CD14-positive monocyte (primary cell): ENCODE results near the gene MRPS2. TPM values are rescaled to one million over a fixed set of nuclear protein-coding genes. Genes with fewer than 3 reads are reported as not detected.

Source experiments
- DNase-seq, 3 donors: peaks; one replicate each; pipeline ENCODE4 v3.0.0-alpha.2; 2011 to 2022
- H2AFZ ChIP-seq: 2 replicates; pipeline ENCODE4 v1.6.0; 2012; ENCODE audit warnings: mild to moderate bottlenecking, low read depth, low read length, inconsistent platforms; ENCODE audit not compliant: insufficient read depth, poor library complexity, severe bottlenecking
- H3K27ac ChIP-seq, 2 donors: 1 replicate in 1 of 2; 2 replicates in 1 of 2; pipeline ENCODE4 v1.5.1; 2012 to 2013; ENCODE audit warnings: low read length in 2 of 2, control low read depth in 1 of 2, inconsistent platforms in 1 of 2, low read depth in 1 of 2, mild to moderate bottlenecking in 1 of 2
- H3K27me3 ChIP-seq, 2 donors: one replicate each; pipeline versions ENCODE4 v1.6.0 to v1.6.1; 2011 to 2013; ENCODE audit warnings: low read length in 2 of 2; ENCODE audit not compliant: control insufficient read depth in 2 of 2, insufficient read depth in 2 of 2
- H3K36me3 ChIP-seq, 2 donors: replicated peaks in 1 of 2; 1 replicate in 1 of 2; 2 replicates in 1 of 2; pipeline versions ENCODE4 v1.5.1 to v1.6.1; 2012 to 2013; ENCODE audit warnings: low read length in 2 of 2, control low read depth in 1 of 2, inconsistent platforms in 1 of 2, mild to moderate bottlenecking in 1 of 2; ENCODE audit not compliant: insufficient read depth in 2 of 2, control insufficient read depth in 1 of 2
- H3K4me1 ChIP-seq, 2 donors: 1 replicate in 1 of 2; 2 replicates in 1 of 2; pipeline versions ENCODE4 v1.5.1 to v1.6.1; 2012 to 2013; ENCODE audit warnings: low read length in 2 of 2, control low read depth in 1 of 2, inconsistent platforms in 1 of 2, mild to moderate bottlenecking in 1 of 2, moderate library complexity in 1 of 2; ENCODE audit not compliant: insufficient read depth in 2 of 2, control insufficient read depth in 1 of 2
- H3K4me2 ChIP-seq: replicated peaks from 2 replicates; pipeline ENCODE3; 2012; ENCODE audit warnings: low read length, moderate library complexity, mild to moderate bottlenecking; ENCODE audit not compliant: poor library complexity, severe bottlenecking; ENCODE audit errors: extremely low read depth
- H3K4me3 ChIP-seq, 3 experiments: fragments of 200-600 bp in 1 of 3; sonication (generic) in 1 of 3; replicated peaks in 1 of 3; 1 replicate in 2 of 3; 2 replicates in 1 of 3; pipeline ENCODE4 v1.5.1; 2011 to 2013; ENCODE audit warnings: low read length in 3 of 3, mild to moderate bottlenecking in 3 of 3, control low read depth in 2 of 3, low read depth in 2 of 3, inconsistent platforms in 1 of 3, moderate library complexity in 1 of 3
- H3K79me2 ChIP-seq: 2 replicates; pipeline ENCODE4 v1.6.0; 2012; ENCODE audit warnings: mild to moderate bottlenecking, control low read depth, inconsistent platforms, low read length, moderate library complexity; ENCODE audit not compliant: insufficient read depth
- H3K9ac ChIP-seq: 2 replicates; pipeline ENCODE4 v1.6.0; 2017; ENCODE audit warnings: low read length, mild to moderate bottlenecking; ENCODE audit not compliant: insufficient read depth, poor library complexity, severe bottlenecking
- H3K9me3 ChIP-seq, 2 donors: replicated peaks in 1 of 2; 1 replicate in 1 of 2; 2 replicates in 1 of 2; pipeline versions ENCODE4 v1.5.1 to v1.6.1; 2012 to 2013; ENCODE audit warnings: low read length in 2 of 2, control low read depth in 1 of 2; ENCODE audit not compliant: control insufficient read depth in 1 of 2, insufficient read depth in 1 of 2
- H4K20me1 ChIP-seq: 2 replicates; pipeline ENCODE4 v1.6.0; 2012; ENCODE audit warnings: mild to moderate bottlenecking, low read length, control low read depth, moderate library complexity; ENCODE audit not compliant: insufficient read depth
- H3K27ac Mint-ChIP-seq, 7 donors: one replicate each; pipeline ENCODE4 v1.8.0; 2020; ENCODE audit warnings: mild to moderate bottlenecking in 7 of 7, mixed read lengths in 7 of 7, moderate library complexity in 6 of 7, inconsistent platforms in 2 of 7
- H3K27me3 Mint-ChIP-seq, 3 donors: one replicate each; pipeline ENCODE4 v1.8.0; 2021 to 2022; ENCODE audit warnings: low read depth in 3 of 3, mild to moderate bottlenecking in 3 of 3, mixed read lengths in 3 of 3, moderate library complexity in 3 of 3, inconsistent platforms in 1 of 3
- H3K36me3 Mint-ChIP-seq, 2 donors: one replicate each; pipeline ENCODE4 v1.8.0; 2020; ENCODE audit warnings: mixed read lengths in 2 of 2, inconsistent platforms in 1 of 2, mild to moderate bottlenecking in 1 of 2
- H3K4me1 Mint-ChIP-seq: one replicate; pipeline ENCODE4 v1.8.0; 2020; ENCODE audit warnings: mild to moderate bottlenecking, mixed read lengths
- H3K4me3 Mint-ChIP-seq, 2 donors: one replicate each; pipeline ENCODE4 v1.8.0; 2020; ENCODE audit warnings: mild to moderate bottlenecking in 2 of 2, mixed read lengths in 2 of 2, moderate library complexity in 1 of 2
- H3K9me3 Mint-ChIP-seq, 7 donors: one replicate each; pipeline ENCODE4 v1.8.0; 2020 to 2022; ENCODE audit warnings: mixed read lengths in 7 of 7, mild to moderate bottlenecking in 6 of 7, moderate library complexity in 6 of 7, inconsistent platforms in 2 of 7
- CTCF ChIP-seq: fragments of 200-600 bp; IDR thresholded peaks from one replicate; pipeline ENCODE4 v1.8.0; 2022; ENCODE audit warnings: antibody characterized with exemption, mild to moderate bottlenecking
- WGBS: methylation state at CpG from one replicate; pipeline ENCODE4 v1.1.5; 2013; ENCODE audit warnings: missing lambda C conversion rate; ENCODE audit not compliant: insufficient coverage; 5-methylcytosine and 5-hydroxymethylcytosine counted together
- intact Hi-C, 2 donors: fragments of 100-400 bp; cut with micrococcal nuclease; formaldehyde crosslinking; loops; one replicate each; pipeline versions ENCODE4 v1.15.0 to v1.15.1; 2023
- polyA plus RNA-seq, 3 donors: library from polyadenylated mRNA; depleted of rRNA in 1 of 3; unstranded in 2 of 3; stranded (reverse) in 1 of 3; fragments of 300-500 nt in 2 of 3; fragments of >200 nt in 1 of 3; fragmentation: Illumina TruSeq in 2 of 3; gene quantifications; 1 replicate in 2 of 3; 2 replicates in 1 of 3; pipeline ENCODE4 v1.2.3, GENCODE V29; 2012 to 2021

MRPS2 gene
- polyA plus RNA-seq, 3 donors, result 27.9 to 54.4 (median 30.2) TPM

GRCh38 chr9:135488527-135488926, 12.0 kb upstream of the MRPS2 start:
- H3K9ac ChIP-seq, result no peak overlapping the region
- no peaks in the 10 kb centered on the region for H3K4me1 Mint-ChIP-seq
- peaks cover 0 to 2% (median 0%) of the 10 kb centered on the region in 3 donors for H3K27me3 Mint-ChIP-seq
- H3K4me1 ChIP-seq, result no peaks in the 10 kb centered on the region
- WGBS, result 96% methylated on average over 16 of the region's 17 CpGs
- peaks cover 31 to 45% of the 10 kb centered on the region in 2 donors for H3K36me3 Mint-ChIP-seq
- intact Hi-C loops, result no loop called here
- no peak overlapping the region for H2AFZ ChIP-seq
- H3K79me2 ChIP-seq, result no peaks in the 10 kb centered on the region
- H3K27me3 ChIP-seq, result no peaks in the 10 kb centered on the region
- H3K36me3 ChIP-seq, result peaks cover 23 to 40% of the 10 kb centered on the region in 2 donors
- no peak overlapping the region for H3K4me3 ChIP-seq
- no peaks in the 10 kb centered on the region for H3K9me3 ChIP-seq
- no peak for TF ChIP-seq CTCF
- no peak overlapping the region for H3K4me2 ChIP-seq
- no peak overlapping the region for H3K4me3 Mint-ChIP-seq
- no peak overlapping the region for H3K27ac Mint-ChIP-seq
- DNase-seq, result no peak
- no peak overlapping the region for H3K27ac ChIP-seq
- no peaks in the 10 kb centered on the region for H4K20me1 ChIP-seq
- H3K9me3 Mint-ChIP-seq, result no peaks in the 10 kb centered on the region

DNA sequence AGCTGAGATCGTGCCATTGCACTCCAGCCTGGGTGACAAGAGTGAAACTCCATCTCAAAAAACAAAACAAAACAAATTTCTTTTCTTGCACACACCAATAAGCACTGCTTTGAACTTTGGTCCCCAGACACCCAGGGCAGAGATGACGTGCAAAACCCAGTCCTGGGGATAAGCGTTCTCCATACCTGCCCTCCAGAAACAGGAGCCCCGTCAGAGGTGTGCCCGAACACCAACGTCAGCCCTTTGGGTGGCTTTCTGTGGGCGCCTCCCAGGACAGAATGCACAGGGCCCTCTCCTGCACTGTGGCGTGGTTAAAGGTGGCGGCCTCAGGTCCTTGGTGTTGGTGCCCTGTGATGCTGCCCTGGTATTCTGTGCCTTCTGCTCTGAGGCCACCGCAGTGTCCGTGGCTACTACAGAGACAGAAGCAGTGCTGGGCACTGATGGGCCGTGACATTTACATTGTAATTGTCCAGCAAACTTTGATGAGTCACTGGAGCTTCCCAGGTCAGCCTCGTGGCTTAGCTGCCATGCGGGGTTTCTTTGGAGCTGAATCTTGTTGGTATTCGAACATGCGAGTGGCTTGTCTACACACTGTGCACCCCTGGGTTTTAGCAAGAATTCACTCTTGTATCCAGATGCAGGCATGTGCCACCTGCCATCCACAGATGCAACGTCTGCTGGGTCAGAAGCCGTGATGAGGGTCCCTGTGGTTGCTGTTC, 11.1 kb upstream of the MRPS2 start:
- intact Hi-C loops, result no loop called here
- H3K4me1 Mint-ChIP-seq, result no peaks in the 10 kb centered on the region
- Histone ChIP-seq H3K4me2 (no peak overlapping the region), H3K79me2 (no peaks in the 10 kb centered on the region), H2AFZ (no peak overlapping the region), H3K36me3 (peaks cover 20 to 32% of the 10 kb centered on the region in 2 donors), H3K27ac (no peak overlapping the region), H4K20me1 (no peaks in the 10 kb centered on the region), H3K9ac (no peak overlapping the region), H3K4me1 (no peaks in the 10 kb centered on the region), H3K27me3 (no peaks in the 10 kb centered on the region), H3K9me3 (no peaks in the 10 kb centered on the region), H3K4me3 (no peak overlapping the region)
- no peak overlapping the region for H3K27ac Mint-ChIP-seq
- WGBS, result 95% methylated on average over 17 of the region's 18 CpGs
- no peak overlapping the region for H3K4me3 Mint-ChIP-seq
- no peak for DNase-seq
- no peaks in the 10 kb centered on the region for H3K9me3 Mint-ChIP-seq
- peaks cover 0 to 2% (median 0%) of the 10 kb centered on the region in 3 donors for H3K27me3 Mint-ChIP-seq
- TF ChIP-seq CTCF, result no peak
- H3K36me3 Mint-ChIP-seq, result peaks cover 23 to 39% of the 10 kb centered on the region in 2 donors
